SK-N-SH treated with all-trans-retinoic acid at 6 μM for 48 hours (cell line): Measurements from ENCODE around the gene CREB3L2.

Experiments
- ATAC-seq: fragments of 200-7000 bp; cut with Tn5 transposase; 3 replicates; pipeline ENCODE4 v1.9.1; 2020; ENCODE audit warnings: mild to moderate bottlenecking, moderate library complexity
- ARNTL ChIP-seq: fragments of 450-650 bp; formaldehyde crosslinking; IDR thresholded peaks from 2 replicates; pipeline ENCODE4 v1.5.0; 2020; ENCODE audit warnings: low read depth, mild to moderate bottlenecking, moderate library complexity, borderline replicate concordance
- BACH2 ChIP-seq: fragments of 250-450 bp; sonication (Bioruptor Pico); IDR thresholded peaks from 2 replicates; pipeline ENCODE4 v1.9.0; 2021; ENCODE audit warnings: mild to moderate bottlenecking, borderline replicate concordance
- CREB5 ChIP-seq: fragments of 250-450 bp; sonication (Bioruptor Pico); IDR thresholded peaks from 2 replicates; pipeline ENCODE4 v1.5.1; 2020; ENCODE audit warnings: low read depth, mild to moderate bottlenecking, moderate library complexity
- CSDC2 ChIP-seq: fragments of 250-450 bp; sonication (Bioruptor Pico); IDR thresholded peaks from 2 replicates; pipeline ENCODE4 v1.5.0; 2020; ENCODE audit warnings: mild to moderate bottlenecking, moderate library complexity
- CSRNP3 ChIP-seq: fragments of 250-450 bp; sonication (Bioruptor Pico); IDR thresholded peaks from 2 replicates; pipeline ENCODE4 v1.5.1; 2021; ENCODE audit warnings: mild to moderate bottlenecking, moderate library complexity
- ESRRG ChIP-seq: fragments of 250-450 bp; sonication (Bioruptor Pico); IDR thresholded peaks from 2 replicates; pipeline ENCODE4 v1.6.1; 2021; ENCODE audit warnings: mild to moderate bottlenecking
- GLIS3 ChIP-seq: fragments of 250-450 bp; sonication (Bioruptor Pico); IDR thresholded peaks from 2 replicates; pipeline ENCODE4 v1.5.0; 2020; ENCODE audit warnings: mild to moderate bottlenecking, moderate library complexity
- ISL1 ChIP-seq: fragments of 250-450 bp; sonication (Bioruptor Pico); IDR thresholded peaks from 2 replicates; pipeline ENCODE4 v2.1.2; 2022; ENCODE audit warnings: mild to moderate bottlenecking, moderate library complexity
- OSR1 ChIP-seq: fragments of 250-450 bp; sonication (Bioruptor Pico); IDR thresholded peaks from 2 replicates; pipeline ENCODE4 v1.8.0; 2022; ENCODE audit warnings: moderate library complexity, mild to moderate bottlenecking, inconsistent platforms
- POU6F1 ChIP-seq: fragments of 250-450 bp; sonication (Bioruptor Pico); IDR thresholded peaks from 2 replicates; pipeline ENCODE4 v1.8.0; 2021; ENCODE audit warnings: low read depth, mild to moderate bottlenecking, moderate library complexity, borderline replicate concordance
- PPARA ChIP-seq: fragments of 250-450 bp; sonication (Bioruptor Pico); IDR thresholded peaks from 2 replicates; pipeline ENCODE4 v1.5.0; 2020; ENCODE audit warnings: mild to moderate bottlenecking, borderline replicate concordance
- RARB ChIP-seq: fragments of 250-450 bp; sonication (Bioruptor Pico); IDR thresholded peaks from 2 replicates; pipeline ENCODE4 v1.8.0; 2021; ENCODE audit warnings: mild to moderate bottlenecking, moderate library complexity
- SNAI2 ChIP-seq: fragments of 250-450 bp; sonication (Bioruptor Pico); IDR thresholded peaks from 2 replicates; pipeline ENCODE4 v1.5.0; 2020; ENCODE audit warnings: mild to moderate bottlenecking, moderate library complexity
- TCF4 ChIP-seq: fragments of 250-450 bp; sonication (Bioruptor Pico); IDR thresholded peaks from 2 replicates; pipeline ENCODE4 v1.8.0; 2021; ENCODE audit warnings: mild to moderate bottlenecking, moderate library complexity, borderline replicate concordance
- TOX ChIP-seq: fragments of 250-450 bp; sonication (Bioruptor Pico); IDR thresholded peaks from 2 replicates; pipeline ENCODE4 v1.8.0; 2021; ENCODE audit warnings: mild to moderate bottlenecking, moderate library complexity, borderline replicate concordance
- TSHZ2 ChIP-seq: fragments of 250-450 bp; sonication (Bioruptor Pico); IDR thresholded peaks from 2 replicates; pipeline ENCODE4 v1.5.0; 2020; ENCODE audit warnings: mild to moderate bottlenecking, moderate library complexity
- ZFP3 ChIP-seq: fragments of 250-450 bp; sonication (Bioruptor Pico); IDR thresholded peaks from 2 replicates; pipeline ENCODE4 v1.5.0; 2020; ENCODE audit warnings: mild to moderate bottlenecking, moderate library complexity
- ZFP30 ChIP-seq: fragments of 450-650 bp; formaldehyde crosslinking; IDR thresholded peaks from 2 replicates; pipeline ENCODE4 v1.5.0; 2022; ENCODE audit warnings: mild to moderate bottlenecking, moderate library complexity
- ZNF565 ChIP-seq: fragments of 450-650 bp; formaldehyde crosslinking; conservative IDR thresholded peaks from 2 replicates; pipeline ENCODE4 v1.5.0; 2020; ENCODE audit warnings: low read depth, mild to moderate bottlenecking, moderate library complexity
- ZNF70 ChIP-seq: fragments of 450-650 bp; formaldehyde crosslinking; IDR thresholded peaks from 2 replicates; pipeline ENCODE4 v1.5.0; 2020; ENCODE audit warnings: mild to moderate bottlenecking, moderate library complexity

Gene CREB3L2

GRCh38 chr7:138029126-138029525 is 27.2 kb upstream of the CREB3L2 start:
- TF ChIP-seq RARB, result no peak
- no peak for TF ChIP-seq CSDC2 (CRISPR knock-in tag)
- TF ChIP-seq TOX, result no peak
- ATAC-seq, result no peak

- ATAC-seq, result no peak
Measured at GRCh38 chr7:138027100-138027499, 25.2 kb upstream of the CREB3L2 start.

GRCh38 chr7:138025215-138026186 is 23.6 kb upstream of the CREB3L2 start:
- ATAC-seq, result no peak
- TF ChIP-seq ZNF70 (CRISPR knock-in tag) (no peak), POU6F1 (CRISPR knock-in tag) (no peak), ESRRG (CRISPR knock-in tag) (no peak), SNAI2 (CRISPR knock-in tag) (no peak), PPARA (CRISPR knock-in tag) (no peak), TOX (no peak), GLIS3 (no peak), ZNF565 (CRISPR knock-in tag) (no peak), CSDC2 (CRISPR knock-in tag) (no peak), ARNTL (CRISPR knock-in tag) (no peak), TSHZ2 (CRISPR knock-in tag) (no peak), BACH2 (CRISPR knock-in tag) (no peak), CREB5 (no peak), ZFP3 (CRISPR knock-in tag) (no peak)

More at GRCh38 chr7:138027100-138027499, 25.2 kb upstream of the CREB3L2 start:
- TF ChIP-seq OSR1 (no peak), ZFP3 (CRISPR knock-in tag) (no peak), ZNF565 (CRISPR knock-in tag) (no peak), SNAI2 (CRISPR knock-in tag) (no peak), TCF4 (CRISPR knock-in tag) (no peak), CREB5 (no peak), GLIS3 (no peak), ARNTL (CRISPR knock-in tag) (no peak), ZFP30 (CRISPR knock-in tag) (no peak), CSRNP3 (CRISPR knock-in tag) (no peak), ISL1 (CRISPR knock-in tag) (no peak)
